Glutamatergic neuron (in vitro differentiated cells): ENCODE measurements around the gene PRKAR1B. TPM values are rescaled to one million over a fixed set of nuclear protein-coding genes. Genes with fewer than 3 reads are reported as not detected.

Source experiments
- DNase-seq: peaks from one replicate; pipeline ENCODE4 v3.0.0; 2022
- H3K27ac Mint-ChIP-seq: one replicate; pipeline ENCODE4 v1.8.0; 2020; ENCODE audit warnings: mild to moderate bottlenecking, mixed read lengths, inconsistent platforms; ENCODE audit not compliant: unreplicated experiment
- H3K27me3 Mint-ChIP-seq: one replicate; pipeline ENCODE4 v1.8.0; 2020; ENCODE audit warnings: mild to moderate bottlenecking, moderate library complexity, mixed read lengths, inconsistent platforms; ENCODE audit not compliant: unreplicated experiment
- H3K36me3 Mint-ChIP-seq: one replicate; pipeline ENCODE4 v1.8.0; 2020; ENCODE audit warnings: mild to moderate bottlenecking, mixed read lengths, inconsistent platforms; ENCODE audit not compliant: unreplicated experiment
- H3K4me1 Mint-ChIP-seq: one replicate; pipeline ENCODE4 v1.8.0; 2020; ENCODE audit warnings: mild to moderate bottlenecking, low read depth, mixed read lengths, inconsistent platforms; ENCODE audit not compliant: unreplicated experiment
- H3K4me3 Mint-ChIP-seq: one replicate; pipeline ENCODE4 v1.8.0; 2020; ENCODE audit warnings: mild to moderate bottlenecking, mixed read lengths, inconsistent platforms; ENCODE audit not compliant: unreplicated experiment
- H3K9me3 Mint-ChIP-seq: one replicate; pipeline ENCODE4 v1.8.0; 2020; ENCODE audit warnings: mild to moderate bottlenecking, moderate library complexity, mixed read lengths, inconsistent platforms; ENCODE audit not compliant: unreplicated experiment
- CTCF ChIP-seq: fragments of 200-600 bp; sonication (generic); IDR thresholded peaks from one replicate; pipeline ENCODE4 v1.5.0; 2021; ENCODE audit not compliant: partially characterized antibody, unreplicated experiment
- total RNA-seq: library from RNA; stranded (reverse); fragmentation: NEBNext Ultra II Directional; extraction: Animal tissue kit (Norgen Biotek cat#: 25700); gene quantifications from one replicate; pipeline ENCODE4 v1.2.1, GENCODE V29; 2021; ENCODE audit not compliant: unreplicated experiment

PRKAR1B gene
- total RNA-seq, 1 donor from 2014 or later: 12.8 TPM

- no peak overlapping the region for H3K4me3 Mint-ChIP-seq
- no peak for DNase-seq
- H3K27me3 Mint-ChIP-seq: peaks cover 10% of the 10 kb centered on the region
- H3K27ac Mint-ChIP-seq: no peak overlapping the region
- H3K9me3 Mint-ChIP-seq: peaks cover 15% of the 10 kb centered on the region
- no peak for TF ChIP-seq CTCF
- H3K36me3 Mint-ChIP-seq: peaks cover 41% of the 10 kb centered on the region
- H3K4me1 Mint-ChIP-seq: no peaks in the 10 kb centered on the region
Measured at GRCh38 chr7:623464-623863, 103.6 kb downstream of the PRKAR1B start.

- Mint-ChIP-seq H3K27ac (no peak overlapping the region), H3K9me3 (peaks cover 16% of the 10 kb centered on the region), H3K36me3 (peaks cover 46% of the 10 kb centered on the region), H3K4me1 (no peaks in the 10 kb centered on the region), H3K4me3 (no peak overlapping the region), H3K27me3 (peaks cover 13% of the 10 kb centered on the region)
- no peak for TF ChIP-seq CTCF
- DNase-seq: no peak
Measured at GRCh38 chr7:621572-622285, 105.4 kb downstream of the PRKAR1B start.

- no peak for TF ChIP-seq CTCF
- Mint-ChIP-seq H3K9me3 (peaks cover 15% of the 10 kb centered on the region), H3K4me3 (no peak overlapping the region), H3K4me1 (no peaks in the 10 kb centered on the region), H3K27ac (no peak overlapping the region), H3K36me3 (peaks cover 46% of the 10 kb centered on the region), H3K27me3 (peaks cover 13% of the 10 kb centered on the region)
- DNase-seq: no peak
Measured at GRCh38 chr7:620885-621284, 106.2 kb downstream of the PRKAR1B start.

GRCh38 chr7:620056-620455 lies 107.0 kb downstream of the PRKAR1B start:
- no peak for DNase-seq
- Mint-ChIP-seq H3K4me1 (no peaks in the 10 kb centered on the region), H3K27ac (no peak overlapping the region), H3K27me3 (peaks cover 10% of the 10 kb centered on the region), H3K9me3 (peaks cover 12% of the 10 kb centered on the region), H3K4me3 (no peak overlapping the region), H3K36me3 (peaks cover 42% of the 10 kb centered on the region)
- no peak for TF ChIP-seq CTCF

GRCh38 chr7:619368-619840 lies 107.7 kb downstream of the PRKAR1B start:
- Mint-ChIP-seq H3K27me3 (peaks cover 10% of the 10 kb centered on the region), H3K4me3 (no peak overlapping the region), H3K4me1 (no peaks in the 10 kb centered on the region), H3K36me3 (peaks cover 36% of the 10 kb centered on the region), H3K27ac (no peak overlapping the region), H3K9me3 (peaks cover 9% of the 10 kb centered on the region)
- DNase-seq: no peak
- TF ChIP-seq CTCF: no peak
